Activated naive CD4-positive, alpha-beta T cell treated with anti-CD3 and anti-CD28 coated beads for 36 hours (primary cell): Measurements from ENCODE around the gene CREBRF. TPM values are rescaled to one million over a fixed set of nuclear protein-coding genes. Genes with fewer than 3 reads are reported as not detected.

Source experiments
- CTCF ChIA-PET: fragments of 350-600 bp; sonication (Branson Sonifier 250); formaldehyde crosslinking; loops from one replicate; lab custom pipeline; 2021; ENCODE audit warnings: antibody characterized with exemption; lab: Charles Lee
- DNase-seq: peaks from one replicate; pipeline ENCODE4 v3.0.0-alpha.2; 2020
- H3K27ac Mint-ChIP-seq: one replicate; pipeline ENCODE4 v1.8.0; 2021; ENCODE audit warnings: mild to moderate bottlenecking, mixed read lengths
- H3K27me3 Mint-ChIP-seq: one replicate; pipeline ENCODE4 v1.8.0; 2021; ENCODE audit warnings: low read depth, mixed read lengths
- H3K36me3 Mint-ChIP-seq: one replicate; pipeline ENCODE4 v1.8.0; 2021; ENCODE audit warnings: low read depth, mixed read lengths
- H3K4me1 Mint-ChIP-seq: one replicate; pipeline ENCODE4 v1.8.0; 2021; ENCODE audit warnings: low read depth, mixed read lengths
- H3K4me3 Mint-ChIP-seq: one replicate; pipeline ENCODE4 v1.8.0; 2021; ENCODE audit warnings: mild to moderate bottlenecking, moderate library complexity, mixed read lengths
- H3K9me3 Mint-ChIP-seq: one replicate; pipeline ENCODE4 v1.8.0; 2021; ENCODE audit warnings: mixed read lengths
- intact Hi-C: fragments of 100-400 bp; cut with micrococcal nuclease; formaldehyde crosslinking; loops from one replicate; pipeline ENCODE4 v1.15.1; 2023
- total RNA-seq, 2 experiments: library from RNA; stranded (reverse); gene quantifications; one replicate each; pipeline ENCODE4 v1.2.3, GENCODE V29; 2021

CREBRF gene
- total RNA-seq, 2 experiments from 2014 or later, result 17.0 to 18.3 TPM

- CTCF ChIA-PET, result interaction anchor here (0.9 to 1.1 kb wide), 2 partner anchors 161 to 185 kb away, joined by 3 to 4 read pairs; no protein-coding TSS in a partner anchor
- Mint-ChIP-seq H3K9me3 (no peaks in the 10 kb centered on the region), H3K27ac (no peak overlapping the region), H3K4me1 (no peaks in the 10 kb centered on the region), H3K27me3 (no peaks in the 10 kb centered on the region), H3K36me3 (peaks cover 16% of the 10 kb centered on the region), H3K4me3 (no peak overlapping the region)
- DNase-seq, result no peak
- intact Hi-C loops, result loop anchor here (1.0 to 2.0 kb wide), 2 partner anchors 118 to 167 kb away; no protein-coding TSS in a partner anchor
Observed at GRCh38 chr5:173165177-173166016, 109.2 kb downstream of the CREBRF start.

GRCh38 chr5:173172166-173172565 is 116.0 kb downstream of the CREBRF start:
- CTCF ChIA-PET, result no interaction called here
- no peaks in the 10 kb centered on the region for H3K4me1 Mint-ChIP-seq
- H3K4me3 Mint-ChIP-seq, result no peak overlapping the region
- no peak for DNase-seq
- no peak overlapping the region for H3K27ac Mint-ChIP-seq
- intact Hi-C loops, result no loop called here
- H3K36me3 Mint-ChIP-seq, result no peaks in the 10 kb centered on the region
- H3K9me3 Mint-ChIP-seq, result no peaks in the 10 kb centered on the region
- H3K27me3 Mint-ChIP-seq, result no peaks in the 10 kb centered on the region

- DNase-seq, result no peak
- peaks cover 5% of the 10 kb centered on the region for H3K9me3 Mint-ChIP-seq
- H3K4me3 Mint-ChIP-seq, result no peak overlapping the region
- intact Hi-C loops, result no loop called here
- no peaks in the 10 kb centered on the region for H3K36me3 Mint-ChIP-seq
- CTCF ChIA-PET, result no interaction called here
- no peaks in the 10 kb centered on the region for H3K27me3 Mint-ChIP-seq
- H3K4me1 Mint-ChIP-seq, result no peaks in the 10 kb centered on the region
- H3K27ac Mint-ChIP-seq, result no peak overlapping the region
Observed at GRCh38 chr5:173175523-173175922, 119.4 kb downstream of the CREBRF start.

GRCh38 chr5:173178369-173178910 is 122.3 kb downstream of the CREBRF start:
- no peak overlapping the region for H3K4me3 Mint-ChIP-seq
- H3K27ac Mint-ChIP-seq, result no peak overlapping the region
- DNase-seq, result no peak
- intact Hi-C loops, result no loop called here
- H3K9me3 Mint-ChIP-seq, result peaks cover 5% of the 10 kb centered on the region
- H3K27me3 Mint-ChIP-seq, result no peaks in the 10 kb centered on the region
- no peaks in the 10 kb centered on the region for H3K4me1 Mint-ChIP-seq
- no peaks in the 10 kb centered on the region for H3K36me3 Mint-ChIP-seq
- CTCF ChIA-PET, result no interaction called here

GRCh38 chr5:173180331-173180730 is 124.2 kb downstream of the CREBRF start:
- Mint-ChIP-seq H3K27ac (no peak overlapping the region), H3K4me1 (no peaks in the 10 kb centered on the region), H3K27me3 (no peaks in the 10 kb centered on the region), H3K4me3 (no peak overlapping the region), H3K36me3 (no peaks in the 10 kb centered on the region), H3K9me3 (peaks cover 5% of the 10 kb centered on the region)
- CTCF ChIA-PET, result no interaction called here
- intact Hi-C loops, result no loop called here
- no peak for DNase-seq

- H3K4me1 Mint-ChIP-seq, result no peaks in the 10 kb centered on the region
- H3K9me3 Mint-ChIP-seq, result no peaks in the 10 kb centered on the region
- no peak overlapping the region for H3K4me3 Mint-ChIP-seq
- peak; percentile 41 for DNase-seq
- H3K27me3 Mint-ChIP-seq, result no peaks in the 10 kb centered on the region
- no peak overlapping the region for H3K27ac Mint-ChIP-seq
- CTCF ChIA-PET, result interaction anchor here (0.9 to 1.3 kb wide), 4 partner anchors 15 to 225 kb away, joined by 3 to 4 read pairs (median 3); no protein-coding TSS in a partner anchor
- intact Hi-C loops, result loop anchor here (1.0 kb wide), 1 partner anchor 203 kb away; no protein-coding TSS in a partner anchor
- no peaks in the 10 kb centered on the region for H3K36me3 Mint-ChIP-seq
Observed at GRCh38 chr5:173187054-173187743, 131.0 kb downstream of the CREBRF start.

- no peaks in the 10 kb centered on the region for H3K27me3 Mint-ChIP-seq
Observed at GRCh38 chr5:173188280-173188679, 132.1 kb downstream of the CREBRF start.

More at GRCh38 chr5:173188280-173188679, 132.1 kb downstream of the CREBRF start:
- H3K4me1 Mint-ChIP-seq, result no peaks in the 10 kb centered on the region
- DNase-seq, result no peak
- CTCF ChIA-PET, result no interaction called here
- no peaks in the 10 kb centered on the region for H3K9me3 Mint-ChIP-seq
- intact Hi-C loops, result no loop called here
- no peak overlapping the region for H3K4me3 Mint-ChIP-seq
- no peaks in the 10 kb centered on the region for H3K36me3 Mint-ChIP-seq
- H3K27ac Mint-ChIP-seq, result no peak overlapping the region

Other genes starting within 250 kb of the CREBRF start
- gene ERGIC1, start 222.1 kb upstream of the CREBRF start, total RNA-seq, result 10 to 100 TPM; 33.4 to 36.2 TPM
- gene RPL26L1, start 96.9 kb upstream of the CREBRF start, total RNA-seq, result 10 to 100 TPM; 75.4 to 82.7 TPM
- 10 to 100 TPM; 70.9 to 71.9 TPM for gene ATP6V0E1, start 72.6 kb upstream of the CREBRF start, total RNA-seq
- 10 to 100 TPM; 29.4 to 30.4 TPM for gene BNIP1, start 88.2 kb downstream of the CREBRF start, total RNA-seq
- gene NKX2-5, start 178.9 kb downstream of the CREBRF start, total RNA-seq, result not detected